HepG2 (cell line): ENCODE results near the gene CDH22. TPM values are rescaled to one million over a fixed set of nuclear protein-coding genes. Genes with fewer than 3 reads are reported as not detected.
A peak's percentile ranks its signal among the peaks of the same experiment; 100 is the strongest.

Source experiments
- ATAC-seq: fragments of 200-7000 bp; cut with Tn5 transposase; 3 replicates; pipeline ENCODE4 v1.9.1; 2020; ENCODE audit warnings: mild to moderate bottlenecking, moderate library complexity
- BruUV-seq: library from RNA; stranded (reverse); fragments of 400-500 nt; replicated peaks from 2 replicates; lab custom pipeline; 2021; lab: Mats Ljungman, UMichigan
- CTCF ChIA-PET: fragments of 300-600 bp; formaldehyde crosslinking; extraction: SDS; loops from one replicate; lab custom pipeline; 2021; ENCODE audit warnings: low total read pairs, inconsistent platforms, low intra/inter-chr PET ratio; lab: Yijun Ruan, JAX
- POLR2A ChIA-PET: fragments of 350-600 bp; sonication (Branson Sonifier 250); formaldehyde crosslinking; loops from one replicate; lab custom pipeline; 2020; ENCODE audit warnings: antibody characterized with exemption, inconsistent platforms; lab: Yijun Ruan, JAX
- DNase-seq: peaks from one replicate; pipeline ENCODE4 v3.0.0-alpha.2; 2015; ENCODE audit warnings: low spot score
- FAIRE-seq: peaks from 3 replicates; lab custom pipeline; 2011; peaks lifted over from hg19 to GRCh38; lab: Jason Lieb, UNC
- H2AFZ ChIP-seq: one replicate; pipeline ENCODE4 v1.6.1; 2011; ENCODE audit warnings: low read length, inconsistent platforms
- H3K27ac ChIP-seq: fragments of 300-600 bp; 3 replicates; pipeline ENCODE4 v1.8.0; 2011; ENCODE audit warnings: mixed run types, mild to moderate bottlenecking, mixed read lengths, low read length, inconsistent platforms; ENCODE audit not compliant: insufficient read depth; ENCODE audit errors: extremely low read length
- H3K27me3 ChIP-seq, 2 experiments: fragments of 200-600 bp in 1 of 2; 2 replicates in 1 of 2; 3 replicates in 1 of 2; pipeline versions ENCODE4 v1.6.0 to v1.8.0; 2011; ENCODE audit warnings: low read length in 2 of 2, mild to moderate bottlenecking in 2 of 2, moderate library complexity in 2 of 2, inconsistent platforms in 1 of 2; ENCODE audit not compliant: insufficient read depth in 2 of 2, control insufficient read depth in 1 of 2
- H3K36me3 ChIP-seq, 2 experiments: fragments of 200-600 bp in 1 of 2; replicated peaks in 1 of 2; 2 replicates in 1 of 2; 3 replicates in 1 of 2; pipeline versions ENCODE4 v1.5.1 to v1.8.0; 2011; ENCODE audit warnings: low read length in 2 of 2, inconsistent platforms in 1 of 2; ENCODE audit not compliant: insufficient read depth in 2 of 2, control insufficient read depth in 1 of 2
- H3K4me1 ChIP-seq: 2 replicates; pipeline ENCODE4 v1.5.1; 2012; ENCODE audit warnings: low read length, inconsistent platforms; ENCODE audit not compliant: insufficient read depth
- H3K4me2 ChIP-seq: 2 replicates; pipeline ENCODE4 v1.6.0; 2011; ENCODE audit warnings: low read depth, low read length, inconsistent platforms
- H3K4me3 ChIP-seq, 3 experiments: fragments of 200-600 bp in 1 of 3; sonication (generic), shearing (Covaris generic) in 1 of 3; replicated peaks in 1 of 3; 2 replicates each; pipeline ENCODE4 v1.5.1; 2011 to 2016; ENCODE audit warnings: low read length in 3 of 3, inconsistent platforms in 2 of 3, low read depth in 2 of 3, mild to moderate bottlenecking in 2 of 3, control low read depth in 1 of 3, mixed read lengths in 1 of 3; ENCODE audit not compliant: insufficient read depth in 1 of 3
- H3K79me2 ChIP-seq: one replicate; pipeline ENCODE4 v1.6.1; 2011; ENCODE audit warnings: low read length, inconsistent platforms; ENCODE audit not compliant: insufficient read depth
- H3K9ac ChIP-seq: 2 replicates; pipeline ENCODE4 v1.6.0; 2011; ENCODE audit warnings: mild to moderate bottlenecking, low read depth, low read length, inconsistent platforms; ENCODE audit not compliant: insufficient read depth
- H3K9me3 ChIP-seq: 2 replicates; pipeline ENCODE4 v1.5.1; 2012; ENCODE audit warnings: mild to moderate bottlenecking, low read length
- H4K20me1 ChIP-seq: 2 replicates; pipeline ENCODE4 v1.6.0; 2011; ENCODE audit warnings: inconsistent platforms, mild to moderate bottlenecking, low read length, moderate library complexity; ENCODE audit not compliant: insufficient read depth
- DDIT3 ChIP-seq: sonication (generic); formaldehyde crosslinking; IDR thresholded peaks from 2 replicates; pipeline ENCODE4 v1.4.0; 2020; ENCODE audit warnings: mild to moderate bottlenecking, missing genetic modification reagents
- FLYWCH1 ChIP-seq: sonication (generic); formaldehyde crosslinking; IDR thresholded peaks from 2 replicates; pipeline ENCODE4 v1.8.1; 2023; ENCODE audit warnings: mild to moderate bottlenecking, missing genetic modification reagents
- MTERF4 ChIP-seq: sonication (generic); formaldehyde crosslinking; IDR thresholded peaks from 2 replicates; pipeline ENCODE4 v1.8.0; 2023; ENCODE audit warnings: mild to moderate bottlenecking, missing genetic modification reagents
- NFIC ChIP-seq: IDR thresholded peaks from 2 replicates; pipeline ENCODE4 v1.6.1; 2012; ENCODE audit warnings: mild to moderate bottlenecking, low read length, inconsistent platforms
- NFKB2 ChIP-seq: sonication (generic); formaldehyde crosslinking; IDR thresholded peaks from 2 replicates; pipeline ENCODE4 v1.4.0; 2020; ENCODE audit warnings: missing genetic modification reagents, borderline replicate concordance
- POLR2AphosphoS2 ChIP-seq: IDR thresholded peaks from 2 replicates; pipeline ENCODE4 v1.6.1; 2011; ENCODE audit warnings: low read depth, low read length, improper control_type of control experiment
- THYN1 ChIP-seq: sonication (generic); formaldehyde crosslinking; IDR thresholded peaks from 2 replicates; pipeline ENCODE4 v1.8.1; 2023; ENCODE audit warnings: low read depth, mild to moderate bottlenecking, moderate library complexity, missing genetic modification reagents, borderline replicate concordance
- ZBTB46 ChIP-seq: sonication (generic); formaldehyde crosslinking; IDR thresholded peaks from 2 replicates; pipeline ENCODE4 v1.4.0; 2020; ENCODE audit warnings: mild to moderate bottlenecking, missing genetic modification reagents, borderline replicate concordance
- ZMYM3 ChIP-seq: sonication (generic); formaldehyde crosslinking; IDR thresholded peaks from 2 replicates; pipeline ENCODE4 v1.5.1; 2020; ENCODE audit warnings: mild to moderate bottlenecking, missing genetic modification reagents
- ZNF225 ChIP-seq: sonication (generic); formaldehyde crosslinking; IDR thresholded peaks from 2 replicates; pipeline ENCODE4 v1.4.0; 2020; ENCODE audit warnings: mild to moderate bottlenecking, missing genetic modification reagents
- ZNF570 ChIP-seq: sonication (generic); formaldehyde crosslinking; IDR thresholded peaks from 2 replicates; pipeline ENCODE4 v1.4.0; 2020; ENCODE audit warnings: mild to moderate bottlenecking, missing genetic modification reagents, borderline replicate concordance
- WGBS: methylation state at CpG from one replicate; pipeline ENCODE4 v1.1.6; 2017; ENCODE audit warnings: low lambda C conversion rate; 5-methylcytosine and 5-hydroxymethylcytosine counted together
- in situ Hi-C: cut with HindIII; loops from 2 replicates; pipeline ENCODE4 v1.10.0; 2017; ENCODE audit warnings: low pct_unique_long_range_greater_than_20kb; ENCODE audit not compliant: extremely low pct_ligation_motif_present
- intact Hi-C: fragments of 100-400 bp; cut with micrococcal nuclease; formaldehyde crosslinking; loops from one replicate; pipeline ENCODE4 v1.10.0; 2022; ENCODE audit not compliant: unreplicated experiment
- polyA plus RNA-seq, 8 experiments: library from polyadenylated mRNA; depleted of rRNA in 3 of 8; stranded (reverse) in 7 of 8; unstranded in 1 of 8; fragments of >200 nt; fragmentation: Illumina TruSeq in 4 of 8; extraction: Trizol in 4 of 8; gene quantifications; 2 replicates each; pipeline versions ENCODE4 v1.2.1 to v1.2.3, GENCODE V29; 2011 to 2016; ENCODE audit warnings: low read depth in 4 of 8, missing spikeins in 1 of 8, mixed read lengths in 1 of 8; ENCODE audit not compliant: insufficient read depth in 1 of 8
- total RNA-seq, 5 experiments: library from RNA; depleted of rRNA; stranded (reverse); fragments of >200 nt; fragmentation: Illumina TruSeq; extraction: Trizol; gene quantifications; 2 replicates each; pipeline ENCODE4 v1.2.3, GENCODE V29; 2016; ENCODE audit warnings: low read depth in 1 of 5

The CDH22 gene
- total and polyA plus RNA-seq, 2 of the 13 experiments (the other 11 are each of a cell fraction or from before 2014, with no cell fraction given) = not detected

DNA sequence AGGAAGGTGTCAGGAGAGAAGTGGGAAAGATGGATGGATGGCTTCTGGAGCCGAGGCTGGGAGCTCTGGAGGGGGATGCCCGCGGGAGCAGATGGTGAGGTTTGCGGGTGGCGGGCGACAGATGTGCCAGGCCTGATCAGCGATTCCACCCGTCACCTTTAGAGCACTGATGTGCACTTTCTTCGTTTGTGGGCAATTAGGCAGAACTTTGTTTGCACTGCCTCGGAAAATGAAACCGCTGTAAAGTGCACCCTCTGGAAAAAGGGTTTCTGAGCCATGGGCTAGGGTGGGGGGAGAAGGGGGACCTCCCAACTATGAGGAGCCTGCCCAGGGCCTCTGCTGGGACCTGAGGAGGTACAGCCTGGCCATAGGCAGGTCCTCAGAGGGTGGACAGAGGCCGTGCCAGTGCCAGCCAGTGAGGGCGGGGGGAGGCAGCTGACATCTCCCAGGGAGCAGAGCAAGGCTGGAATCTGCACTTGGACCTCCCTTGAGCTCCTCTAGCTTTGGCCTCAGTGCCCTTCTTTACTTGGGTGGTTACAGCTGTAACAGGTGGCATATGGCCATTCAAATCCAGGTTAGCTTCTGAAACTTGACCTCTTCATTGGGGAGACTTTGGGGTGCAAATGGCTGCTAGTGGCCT, 131.4 kb downstream of the CDH22 start:
- Histone ChIP-seq H3K4me1 (no peaks in the 10 kb centered on the region), H3K9me3 (no peaks in the 10 kb centered on the region), H3K4me3 (no peak overlapping the region), H3K27me3 (peaks cover 17 to 80% of the 10 kb centered on the region in 2 experiments), H3K4me2 (no peak overlapping the region), H3K27ac (no peak overlapping the region), H4K20me1 (no peaks in the 10 kb centered on the region; the same call in 1 of the 2 replicates), H3K9ac (no peak overlapping the region), H2AFZ (no peak overlapping the region), H3K36me3 (no peaks in the 10 kb centered on the region), H3K79me2 (no peaks in the 10 kb centered on the region)
- TF ChIP-seq THYN1 (CRISPR knock-in tag) (no peak), ZNF225 (CRISPR knock-in tag) (0 out of 2 replicates have a peak, but pooled peaks have one; percentile 39)
- in situ Hi-C loops (loop anchor here (10.0 kb wide), 1 partner anchor 152 kb away; the partner anchor contains the start of gene SLC12A5), intact Hi-C loops (loop anchor here (2.0 kb wide), 1 partner anchor 154 kb away; no protein-coding TSS in a partner anchor)
- CTCF ChIA-PET = interaction anchor here (2.6 kb wide), 1 partner anchor 45 kb away, joined by 19 read pairs; no protein-coding TSS in a partner anchor
- no TSS peak for BruUV-seq
- ATAC-seq (no peak), FAIRE-seq (no peak), DNase-seq (no peak)
- 20% methylated on average over 13 of the region's 13 CpGs for WGBS
- POLR2A ChIA-PET = no interaction called here

GRCh38 chr20:46175127-46175494, 133.2 kb downstream of the CDH22 start:
- Histone ChIP-seq H3K36me3 (no peaks in the 10 kb centered on the region), H3K9ac (no peak overlapping the region), H3K4me3 (no peak overlapping the region; a peak in 1 of 6 replicates), H2AFZ (no peak overlapping the region), H3K4me2 (0 out of 2 replicates have a peak overlapping the region, but pooled peaks have one; percentile 29), H3K9me3 (no peaks in the 10 kb centered on the region), H3K27ac (no peak overlapping the region), H4K20me1 (no peaks in the 10 kb centered on the region; the same call in 1 of the 2 replicates), H3K4me1 (no peaks in the 10 kb centered on the region), H3K79me2 (no peaks in the 10 kb centered on the region), H3K27me3 (peaks cover 15 to 87% of the 10 kb centered on the region in 2 experiments)
- intact Hi-C loops (no loop called here), in situ Hi-C loops (loop anchor here (10.0 kb wide), 1 partner anchor 150 kb away; the partner anchor contains the start of gene SLC12A5)
- ATAC-seq (no peak), DNase-seq (no peak), FAIRE-seq (no peak)
- ChIA-PET POLR2A (no interaction called here), CTCF (interaction anchor here (0.6 to 2.6 kb wide), 4 partner anchors 43 to 161 kb away, joined by 3 to 19 read pairs (median 8); no protein-coding TSS in a partner anchor)
- 41% methylated on average over 4 of the region's 4 CpGs for WGBS
- BruUV-seq = no TSS peak
- TF ChIP-seq NFIC (no peak), POLR2AphosphoS2 (no peak), ZMYM3 (CRISPR knock-in tag) (peak; percentile 76), ZNF570 (CRISPR knock-in tag) (no peak), NFKB2 (CRISPR knock-in tag) (no peak), ZBTB46 (no peak), DDIT3 (CRISPR knock-in tag) (no peak), FLYWCH1 (no peak), MTERF4 (CRISPR knock-in tag) (no peak)
